GM13976 (cell line): ENCODE measurements around the gene CCDC102B.

Experiments used
- DNase-seq: peaks from one replicate; pipeline ENCODE4 v3.0.0; 2012; ENCODE audit warnings: low spot score
- CTCF ChIP-seq: IDR thresholded peaks from 2 replicates; pipeline ENCODE4 v1.5.1; 2012; ENCODE audit warnings: borderline replicate concordance, mild to moderate bottlenecking; ENCODE audit not compliant: insufficient read depth; ENCODE audit errors: extremely low read depth, missing control alignments, control extremely low read depth
- in situ Hi-C: fragments of 300-500 bp; cut with MboI; formaldehyde crosslinking; loops from one replicate; pipeline ENCODE4 v1.12.0; 2022; ENCODE audit warnings: low sequenced_read_pairs, mixed read lengths, inconsistent platforms; ENCODE audit not compliant: unreplicated experiment

The CCDC102B gene

GRCh38 chr18:68848242-68848641 is 50.4 kb downstream of the CCDC102B start:
- TF ChIP-seq CTCF, result no peak
- in situ Hi-C loops, result no loop called here
- no peak for DNase-seq

- DNase-seq, result no peak
- in situ Hi-C loops, result loop anchor here (25.0 kb wide), 1 partner anchor 1582 kb away; no protein-coding TSS in a partner anchor
- no peak for TF ChIP-seq CTCF
Observed at GRCh38 chr18:68854786-68855391, 57.0 kb downstream of the CCDC102B start.

DNA sequence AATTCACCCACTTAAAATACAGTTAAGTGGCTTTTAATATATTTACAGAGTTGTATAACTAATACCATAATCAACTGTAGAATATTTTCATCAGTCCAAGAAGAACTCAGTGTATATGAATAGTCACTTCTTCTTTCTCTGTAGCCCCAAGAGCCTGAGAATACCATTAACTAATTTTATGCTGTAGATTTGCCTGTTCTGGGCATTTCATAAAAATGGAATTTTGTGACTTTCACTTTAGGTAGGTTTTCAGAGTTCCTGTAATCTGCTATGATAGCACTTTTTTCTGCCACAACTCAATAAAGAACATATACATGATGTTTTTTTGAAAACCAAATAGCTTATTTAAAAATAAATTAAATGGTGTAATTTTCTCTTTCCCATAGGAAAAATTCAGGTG is 57.6 kb downstream of the CCDC102B start:
- no peak for DNase-seq
- no peak for TF ChIP-seq CTCF
- in situ Hi-C loops, result loop anchor here (25.0 kb wide), 1 partner anchor 1582 kb away; no protein-coding TSS in a partner anchor

DNA sequence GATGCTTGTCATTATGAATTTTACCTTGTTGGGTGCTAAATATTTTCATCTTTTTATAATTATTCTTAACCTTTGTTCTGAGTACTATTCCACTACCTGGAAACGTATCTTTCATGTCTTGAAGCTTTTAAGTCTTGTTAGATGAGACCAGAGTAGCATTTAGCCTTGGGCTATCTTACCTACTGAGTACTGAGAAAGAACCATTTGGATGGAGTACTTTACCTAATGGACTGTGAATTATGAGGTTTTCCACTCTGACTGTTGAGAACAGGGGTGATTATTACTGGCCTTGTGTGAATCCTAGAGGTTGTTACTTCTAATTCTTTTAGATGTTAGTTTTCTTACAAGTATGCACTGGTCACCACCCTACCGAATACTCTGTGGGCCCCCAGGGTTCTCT is 63.5 kb downstream of the CCDC102B start:
- no peak for TF ChIP-seq CTCF
- in situ Hi-C loops, result loop anchor here (25.0 kb wide), 1 partner anchor 1576 kb away; no protein-coding TSS in a partner anchor

DNA sequence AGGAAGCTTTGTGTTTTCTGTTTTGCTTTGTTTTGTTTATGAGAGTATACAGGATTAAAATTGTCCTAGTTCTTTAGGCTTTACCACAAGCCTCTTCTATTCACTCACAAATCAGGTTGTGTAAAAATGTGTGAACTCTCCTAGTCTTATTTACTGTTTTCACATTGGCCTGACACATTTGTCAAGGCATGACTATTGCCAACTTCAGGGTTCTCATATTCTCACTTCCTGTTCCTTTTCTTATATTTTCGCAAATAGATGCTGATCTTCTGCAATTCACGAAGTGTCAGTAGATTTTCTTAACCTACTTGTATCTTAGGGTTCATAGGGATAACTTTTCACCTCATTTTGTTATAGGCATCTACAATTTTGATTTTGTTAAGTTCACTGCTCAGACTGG is 67.1 kb downstream of the CCDC102B start:
- DNase-seq, result no peak
- in situ Hi-C loops, result loop anchor here (25.0 kb wide), 1 partner anchor 1572 kb away; no protein-coding TSS in a partner anchor
- TF ChIP-seq CTCF, result no peak

More for the DNA sequence above, 63.5 kb downstream of the CCDC102B start:
- no peak for DNase-seq

DNA sequence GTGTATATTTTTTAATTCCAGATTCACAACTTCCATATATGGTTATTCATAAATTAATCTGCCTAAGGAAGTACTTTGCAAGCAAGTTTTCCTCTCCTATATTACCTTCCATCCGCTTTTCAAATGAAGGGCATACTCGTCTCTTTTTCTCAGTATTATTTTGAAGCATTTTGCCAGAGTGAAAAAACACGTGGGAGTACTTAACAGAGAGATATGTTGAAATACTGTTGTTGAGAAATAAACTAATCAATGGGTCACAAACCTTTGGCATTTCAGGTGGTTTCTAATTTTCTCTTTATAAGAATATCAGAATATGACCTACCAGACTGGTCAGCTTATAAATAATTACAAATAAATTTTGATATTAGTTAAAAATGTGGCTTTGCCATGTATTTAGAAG is 67.6 kb downstream of the CCDC102B start:
- no peak for DNase-seq
- TF ChIP-seq CTCF, result no peak
- in situ Hi-C loops, result loop anchor here (25.0 kb wide), 1 partner anchor 1572 kb away; no protein-coding TSS in a partner anchor
